Vagina (tissue), 2 donors: ENCODE results near the gene CRYBB3. TPM values are rescaled to one million over a fixed set of nuclear protein-coding genes. Genes with fewer than 3 reads are reported as not detected.
"Not testable (repeated sequence)": the region's sequence is repeated elsewhere in the genome, so short reads cannot be mapped to it uniquely, and the experiment has no call there.

Experiments used
- DNase-seq, 2 donors: peaks; one replicate each; pipeline ENCODE4 v3.0.0-alpha.2; 2017; ENCODE audit errors: extremely low spot score in 2 of 2
- H3K27ac ChIP-seq: fragments of 200-600 bp; sonication (generic); one replicate; pipeline ENCODE4 v1.5.1; 2019
- H3K27me3 ChIP-seq: fragments of 200-600 bp; sonication (generic); one replicate; pipeline ENCODE4 v1.5.1; 2019
- H3K36me3 ChIP-seq, 2 donors: fragments of 200-600 bp; sonication (generic); one replicate each; pipeline ENCODE4 v1.5.1; 2017 to 2019
- H3K4me1 ChIP-seq: fragments of 200-600 bp; sonication (generic); one replicate; pipeline ENCODE4 v1.5.1; 2019
- H3K4me3 ChIP-seq, 2 donors: fragments of 200-600 bp; sonication (generic); 1 replicate in 1 of 2; 2 replicates in 1 of 2; pipeline ENCODE4 v1.5.1; 2016 to 2019
- H3K9me3 ChIP-seq: fragments of 200-600 bp; sonication (generic); one replicate; pipeline ENCODE4 v1.5.1; 2019
- CTCF ChIP-seq, 3 experiments: fragments of 450-650 bp in 2 of 3; fragments of 200-600 bp in 1 of 3; sonication (generic) in 1 of 3; IDR thresholded peaks; one replicate each; pipeline ENCODE4 v1.5.1; 2017 to 2019; ENCODE audit warnings: antibody characterized with exemption in 3 of 3, mild to moderate bottlenecking in 2 of 3, moderate library complexity in 2 of 3
- POLR2A ChIP-seq, 2 donors: fragments of 450-650 bp; IDR thresholded peaks; one replicate each; pipeline ENCODE4 v1.6.1; 2017; ENCODE audit warnings: antibody characterized with exemption in 2 of 2, mild to moderate bottlenecking in 2 of 2, moderate library complexity in 2 of 2
- POLR2AphosphoS5 ChIP-seq, 2 donors: sonication (generic); formaldehyde crosslinking; IDR thresholded peaks; one replicate each; pipeline ENCODE4 v1.9.0; 2017; ENCODE audit warnings: antibody characterized with exemption in 2 of 2, mild to moderate bottlenecking in 2 of 2, low read depth in 1 of 2; ENCODE audit not compliant: insufficient read depth in 1 of 2
- intact Hi-C: fragments of 100-400 bp; cut with DNase I; formaldehyde crosslinking; loops from one replicate; pipeline ENCODE4 v1.15.1; 2023
- total RNA-seq: library from RNA; depleted of rRNA; stranded (reverse); fragments of >200 nt; gene quantifications from one replicate; pipeline ENCODE4 v1.2.3, GENCODE V29; 2016

CRYBB3 gene
- total RNA-seq, 1 donor from 2014 or later = not detected

- Histone ChIP-seq H3K4me1 (no peaks in the 10 kb centered on the region), H3K27ac (no peak overlapping the region), H3K27me3 (no peaks in the 10 kb centered on the region), H3K4me3 (no peak overlapping the region), H3K36me3 (no peaks in the 10 kb centered on the region), H3K9me3 (no peaks in the 10 kb centered on the region)
- no peak for TF ChIP-seq CTCF (IDR thresholded peaks at IDR 0.05)
- no peak for TF ChIP-seq POLR2AphosphoS5 (IDR thresholded peaks at IDR 0.05; ENCODE audit: insufficient read depth in 1 of 2, low read depth in 1 of 2)
- TF ChIP-seq POLR2A (IDR thresholded peaks at IDR 0.05) = no peak
- intact Hi-C loops = no loop called here
- no peak for DNase-seq
These were observed 32.6 kb downstream of the CRYBB3 start for GRCh38 chr22:25232301-25232700.

GRCh38 chr22:25233706-25234105, 34.0 kb downstream of the CRYBB3 start:
- H3K4me3 ChIP-seq, H3K9me3 ChIP-seq, intact Hi-C loops, H3K27me3 ChIP-seq, H3K4me1 ChIP-seq, H3K27ac ChIP-seq, DNase-seq, H3K36me3 ChIP-seq: not testable (repeated sequence)

GRCh38 chr22:25235547-25236290, 36.1 kb downstream of the CRYBB3 start:
- no peaks in the 10 kb centered on the region for H3K27me3 ChIP-seq
- H3K4me1 ChIP-seq = no peaks in the 10 kb centered on the region
- no peak overlapping the region for H3K4me3 ChIP-seq
- TF ChIP-seq CTCF (IDR thresholded peaks at IDR 0.05) (peak in 2 of 3 experiments; percentile 19 to 25), POLR2AphosphoS5 (IDR thresholded peaks at IDR 0.05; ENCODE audit: insufficient read depth in 1 of 2, low read depth in 1 of 2) (no peak)
- intact Hi-C loops = no loop called here
- no peak overlapping the region for H3K27ac ChIP-seq
- no peak for DNase-seq
- no peaks in the 10 kb centered on the region for H3K9me3 ChIP-seq
- no peaks in the 10 kb centered on the region for H3K36me3 ChIP-seq

- intact Hi-C loops = no loop called here
- TF ChIP-seq POLR2A (IDR thresholded peaks at IDR 0.05) = no peak
- no peak for TF ChIP-seq CTCF (IDR thresholded peaks at IDR 0.05)
- H3K36me3 ChIP-seq = no peaks in the 10 kb centered on the region
- H3K27ac ChIP-seq = no peak overlapping the region
- H3K4me1 ChIP-seq = no peaks in the 10 kb centered on the region
- no peak overlapping the region for H3K4me3 ChIP-seq
- DNase-seq = no peak
- H3K9me3 ChIP-seq = no peaks in the 10 kb centered on the region
- no peaks in the 10 kb centered on the region for H3K27me3 ChIP-seq
These were observed 36.8 kb downstream of the CRYBB3 start for GRCh38 chr22:25236417-25236816.

GRCh38 chr22:25237503-25237902, 37.8 kb downstream of the CRYBB3 start:
- intact Hi-C loops = no loop called here
- TF ChIP-seq CTCF (IDR thresholded peaks at IDR 0.05) (no peak), POLR2AphosphoS5 (IDR thresholded peaks at IDR 0.05; ENCODE audit: insufficient read depth in 1 of 2, low read depth in 1 of 2) (no peak), POLR2A (IDR thresholded peaks at IDR 0.05) (no peak)
- Histone ChIP-seq H3K9me3 (no peaks in the 10 kb centered on the region), H3K27me3 (no peaks in the 10 kb centered on the region), H3K4me1 (no peaks in the 10 kb centered on the region), H3K27ac (no peak overlapping the region), H3K4me3 (no peak overlapping the region), H3K36me3 (no peaks in the 10 kb centered on the region)
- no peak for DNase-seq

GRCh38 chr22:25238058-25238457, 38.4 kb downstream of the CRYBB3 start:
- H3K27me3 ChIP-seq, H3K4me3 ChIP-seq, H3K27ac ChIP-seq, H3K9me3 ChIP-seq, DNase-seq, H3K36me3 ChIP-seq, intact Hi-C loops, H3K4me1 ChIP-seq: not testable (repeated sequence)

- H3K27ac ChIP-seq, H3K4me3 ChIP-seq, H3K27me3 ChIP-seq, H3K36me3 ChIP-seq, H3K4me1 ChIP-seq, H3K9me3 ChIP-seq, intact Hi-C loops, DNase-seq: not testable (repeated sequence)
These were observed 55.5 kb downstream of the CRYBB3 start for GRCh38 chr22:25255169-25255568.
